K562 (cell line): ENCODE data around the gene CDYL. TPM values are rescaled to one million over a fixed set of nuclear protein-coding genes. Genes with fewer than 3 reads are reported as not detected.

Experiments
- ATAC-seq: fragments of 200-7000 bp; cut with Tn5 transposase; 3 replicates; pipeline ENCODE4 v1.9.1; 2020; ENCODE audit warnings: moderate library complexity
- BruUV-seq: library from RNA; stranded (reverse); fragments of 400-500 nt; replicated peaks from 2 replicates; lab custom pipeline; 2021; lab: Mats Ljungman, UMichigan
- CTCF ChIA-PET: fragments of 300-600 bp; formaldehyde crosslinking; extraction: SDS; loops from one replicate; lab custom pipeline; 2021; ENCODE audit warnings: low intra/inter-chr PET ratio; lab: Yijun Ruan, JAX
- POLR2A ChIA-PET: fragments of 300-600, 350-650 bp; sonication (Branson Sonifier 250); formaldehyde crosslinking; extraction: SDS; loops from one replicate; lab custom pipeline; 2021; ENCODE audit warnings: antibody characterized with exemption, inconsistent platforms; lab: Yijun Ruan, JAX
- DNase-seq, 4 experiments: peaks; one replicate each; pipeline versions ENCODE4 v3.0.0 to v3.0.0-alpha.2; 2011 to 2018; ENCODE audit warnings: low spot score in 3 of 4, mixed read lengths in 3 of 4; ENCODE audit errors: extremely low read depth in 1 of 4
- FAIRE-seq: peaks from 2 replicates; lab custom pipeline; 2011; peaks lifted over from hg19 to GRCh38; lab: Jason Lieb, UNC
- H2AFZ ChIP-seq: 2 replicates; pipeline ENCODE4 v1.6.0; 2011; ENCODE audit warnings: low read depth, low read length, control low read depth, inconsistent platforms
- H3K27ac ChIP-seq: fragments of 200-600 bp; 3 replicates; pipeline ENCODE4 v1.8.0; 2011; ENCODE audit warnings: low read depth, mild to moderate bottlenecking, control low read depth, inconsistent platforms, low read length, moderate library complexity, mixed read lengths; ENCODE audit errors: extremely low read depth
- H3K27me3 ChIP-seq, 2 experiments: fragments of 300-600 bp in 1 of 2; 2 replicates in 1 of 2; 3 replicates in 1 of 2; pipeline versions ENCODE4 v1.6.0 to v1.8.0; 2011; ENCODE audit warnings: inconsistent platforms in 2 of 2, low read length in 2 of 2, mild to moderate bottlenecking in 1 of 2, mixed read lengths in 1 of 2, moderate library complexity in 1 of 2; ENCODE audit not compliant: control insufficient read depth in 2 of 2, insufficient read depth in 2 of 2
- H3K36me3 ChIP-seq: fragments of 300-600 bp; 3 replicates; pipeline ENCODE4 v1.8.0; 2011; ENCODE audit warnings: mild to moderate bottlenecking, low read length, inconsistent platforms; ENCODE audit not compliant: control insufficient read depth, insufficient read depth
- H3K4me1 ChIP-seq, 2 experiments: fragments of 200-600 bp in 1 of 2; replicated peaks in 1 of 2; 2 replicates in 1 of 2; 3 replicates in 1 of 2; pipeline versions ENCODE4 v1.5.1 to v1.8.0; 2011; ENCODE audit warnings: inconsistent platforms in 2 of 2, low read length in 2 of 2, mild to moderate bottlenecking in 1 of 2, mixed read lengths in 1 of 2, moderate library complexity in 1 of 2; ENCODE audit not compliant: control insufficient read depth in 2 of 2, insufficient read depth in 2 of 2
- H3K4me2 ChIP-seq: 2 replicates; pipeline ENCODE4 v1.6.1; 2011; ENCODE audit warnings: low read length, control low read depth, inconsistent platforms, mixed read lengths; ENCODE audit not compliant: insufficient read depth
- H3K4me3 ChIP-seq: fragments of 200-600 bp; sonication (generic), shearing (Covaris generic); 2 replicates; pipeline ENCODE4 v1.5.1; 2016; ENCODE audit warnings: control low read depth, inconsistent platforms
- H3K79me2 ChIP-seq: fragments of 200-600 bp; 3 replicates; pipeline ENCODE4 v1.8.0; 2011; ENCODE audit warnings: low read length, inconsistent platforms; ENCODE audit not compliant: control insufficient read depth, insufficient read depth
- H3K9ac ChIP-seq, 2 experiments: 2 replicates each; pipeline versions ENCODE4 v1.6.0 to v1.6.1; 2011; ENCODE audit warnings: low read depth in 2 of 2, low read length in 2 of 2, control low read depth in 1 of 2, inconsistent platforms in 1 of 2, mild to moderate bottlenecking in 1 of 2, mixed read lengths in 1 of 2; ENCODE audit not compliant: insufficient read depth in 1 of 2
- H3K9me1 ChIP-seq: one replicate; pipeline ENCODE4 v1.6.0; 2011; ENCODE audit warnings: inconsistent platforms, mild to moderate bottlenecking, low read length, moderate library complexity; ENCODE audit not compliant: control insufficient read depth, insufficient read depth
- H3K9me3 ChIP-seq: replicated peaks from 2 replicates; pipeline ENCODE4 v1.5.1; 2011; ENCODE audit warnings: low read depth, low read length, inconsistent platforms; ENCODE audit not compliant: control insufficient read depth, insufficient read depth
- H4K20me1 ChIP-seq: replicated peaks from 2 replicates; pipeline ENCODE4 v1.6.1; 2011; ENCODE audit warnings: low read length, inconsistent platforms, mixed read lengths; ENCODE audit not compliant: control insufficient read depth, insufficient read depth
- ATF1 ChIP-seq, 2 experiments: fragments of 450-650 bp in 1 of 2; IDR thresholded peaks; 2 replicates each; pipeline ENCODE4 v1.6.1; 2016; ENCODE audit warnings: missing compliant biosample characterization in 1 of 2, missing genetic modification characterization in 1 of 2
- ATF4 ChIP-seq: fragments of 450-650 bp; formaldehyde crosslinking; IDR thresholded peaks from 2 replicates; pipeline ENCODE4 v1.4.0; 2022; ENCODE audit warnings: mild to moderate bottlenecking, moderate library complexity
- BACH1 ChIP-seq: fragments of 200-800 bp; sonication (Bioruptor generic); IDR thresholded peaks from 2 replicates; pipeline ENCODE4 v1.6.1; 2016; ENCODE audit warnings: missing genetic modification characterization, missing compliant biosample characterization
- CC2D1A ChIP-seq: fragments of 450-650 bp; IDR thresholded peaks from 2 replicates; pipeline ENCODE4 v1.6.1; 2017; ENCODE audit warnings: mild to moderate bottlenecking
- FOS ChIP-seq: IDR thresholded peaks from 3 replicates; pipeline ENCODE4 v1.6.1; 2011; ENCODE audit not compliant: insufficient read length; ENCODE audit errors: extremely low read depth
- HDAC1 ChIP-seq, 2 experiments: fragments of 450-650 bp; IDR thresholded peaks; 2 replicates each; pipeline ENCODE4 v1.6.1; 2016 to 2017; ENCODE audit warnings: inconsistent platforms in 1 of 2, mild to moderate bottlenecking in 1 of 2, moderate library complexity in 1 of 2
- HNRNPUL1 ChIP-seq: fragments of 200-400 bp; formaldehyde crosslinking; IDR thresholded peaks from 2 replicates; pipeline ENCODE4 v1.6.1; 2017; ENCODE audit warnings: low read length
- KDM1A ChIP-seq, 2 experiments: fragments of 450-650 bp; IDR thresholded peaks; 2 replicates each; pipeline ENCODE4 v1.6.1; 2016; ENCODE audit warnings: mild to moderate bottlenecking in 2 of 2
- MEF2D ChIP-seq: conservative IDR thresholded peaks from 2 replicates; pipeline ENCODE4 v1.6.1; 2016; ENCODE audit warnings: low read depth, missing genetic modification characterization, missing compliant biosample characterization
- MTA2 ChIP-seq: fragments of 450-650 bp; IDR thresholded peaks from 2 replicates; pipeline ENCODE4 v1.6.1; 2016; ENCODE audit warnings: low read depth
- NKRF ChIP-seq: fragments of 450-650 bp; IDR thresholded peaks from 2 replicates; pipeline ENCODE4 v1.6.1; 2016; ENCODE audit warnings: borderline replicate concordance
- PHF21A ChIP-seq: fragments of 450-650 bp; IDR thresholded peaks from 2 replicates; pipeline ENCODE4 v1.6.1; 2017; ENCODE audit warnings: low read depth, borderline replicate concordance
- PPARD ChIP-seq: fragments of 250-450 bp; sonication (Bioruptor Pico); IDR thresholded peaks from 2 replicates; pipeline ENCODE4 v1.8.0; 2022; ENCODE audit warnings: inconsistent platforms, mild to moderate bottlenecking, moderate library complexity
- TEAD4 ChIP-seq, 2 experiments: sonication (generic) in 1 of 2; formaldehyde crosslinking in 1 of 2; IDR thresholded peaks; 2 replicates each; pipeline versions ENCODE4 v1.6.1 to v1.8.0; 2012 to 2022; ENCODE audit warnings: borderline replicate concordance in 1 of 2, inconsistent platforms in 1 of 2, low read length in 1 of 2, mild to moderate bottlenecking in 1 of 2, missing genetic modification reagents in 1 of 2
- TSC22D4 ChIP-seq: fragments of 450-650 bp; IDR thresholded peaks from 2 replicates; pipeline ENCODE4 v1.6.1; 2016; ENCODE audit warnings: missing genetic modification characterization, missing biosample characterization, control low read depth
- ZNF197 ChIP-seq: fragments of 200-800 bp; sonication (Bioruptor generic); IDR thresholded peaks from 2 replicates; pipeline ENCODE4 v1.6.1; 2016; ENCODE audit warnings: low read depth, missing genetic modification characterization, missing compliant biosample characterization
- ZNF507 ChIP-seq: conservative IDR thresholded peaks from 2 replicates; pipeline ENCODE4 v1.6.1; 2017; ENCODE audit warnings: missing genetic modification characterization, missing compliant biosample characterization
- ZNF785 ChIP-seq: fragments of 250-450 bp; sonication (Bioruptor Pico); IDR thresholded peaks from 2 replicates; pipeline ENCODE4 v1.4.0; 2020; ENCODE audit warnings: mild to moderate bottlenecking
- WGBS: fragments of 100-300 bp; shearing (Covaris generic); methylation state at CpG from one replicate; pipeline ENCODE4 v1.1.6; 2016; ENCODE audit warnings: low coverage, mixed read lengths; ENCODE audit not compliant: insufficient coverage; ENCODE audit errors: missing lambda C conversion rate; 5-methylcytosine and 5-hydroxymethylcytosine counted together
- in situ Hi-C: fragments of 300-500 bp; cut with MboI; formaldehyde crosslinking; loops from 4 replicates; pipeline ENCODE4 v1.15.0; 2018; ENCODE audit warnings: inconsistent platforms, mixed read lengths
- intact Hi-C: fragments of 100-400 bp; cut with micrococcal nuclease; formaldehyde crosslinking; loops from 2 replicates; pipeline ENCODE4 v1.14.2; 2022
- polyA plus RNA-seq, 8 experiments: library from polyadenylated mRNA; depleted of rRNA in 4 of 8; stranded (reverse) in 5 of 8; unstranded in 3 of 8; fragments of >200 nt; fragmentation: Nextera tagmentation in 2 of 8; fragmentation: Illumina TruSeq in 1 of 8; extraction: Ambion mirVana in 2 of 8; extraction: Trizol in 1 of 8; gene quantifications; 2 replicates each; pipeline versions ENCODE4 v1.2.1 to v1.2.3, GENCODE V29; 2011 to 2014; ENCODE audit warnings: inconsistent platforms in 1 of 8, missing spikeins in 1 of 8
- total RNA-seq, 7 experiments: library from RNA; depleted of rRNA in 6 of 7; stranded (reverse); fragments of >200 nt in 6 of 7; fragmentation: Illumina TruSeq in 2 of 7; extraction: Trizol in 2 of 7; gene quantifications; 2 replicates each; pipeline versions ENCODE4 v1.2.1 to v1.2.3, GENCODE V29; 2011 to 2021; ENCODE audit warnings: low replicate concordance in 1 of 7

CDYL gene
- total and polyA plus RNA-seq, 9 of the 15 experiments (the other 6 are each of a cell fraction or from before 2014, with no cell fraction given): 8.1 to 45.8 (median 40.8) TPM

- TF ChIP-seq TEAD4 (IDR thresholded peaks at IDR 0.05; ENCODE audit: low read length) (no peak), TEAD4 (CRISPR knock-in tag; IDR thresholded peaks at IDR 0.05; ENCODE audit: borderline replicate concordance) (no peak), NKRF (no peak)
- TF ChIP-seq, all 486 proteins: peak for 0
Measured at GRCh38 chr6:4940416-4940815, 164.2 kb downstream of the CDYL start (continued).

- in situ Hi-C loops (no loop called here), intact Hi-C loops (loop anchor here (5.0 kb wide), 1 partner anchor 90 kb away; no protein-coding TSS in a partner anchor)
- H3K4me1 ChIP-seq: peaks cover 15 to 21% of the 10 kb centered on the region in 2 experiments
- FAIRE-seq (peak; percentile 94), DNase-seq (peak; percentile 82 to 92 (median 88)), ATAC-seq (peak; percentile 94)
- peaks cover 28% of the 10 kb centered on the region for H3K36me3 ChIP-seq
- no peaks in the 10 kb centered on the region for H3K27me3 ChIP-seq
- H3K4me2 ChIP-seq: 0 out of 2 replicates have a peak overlapping the region, but pooled peaks have one; percentile 7
- POLR2A ChIA-PET: interaction anchor here (0.5 to 1.3 kb wide), 11 partner anchors 10 to 404 kb away, joined by 3 to 4 read pairs (median 3); no protein-coding TSS in a partner anchor
- peaks cover 7% of the 10 kb centered on the region; the same call in 1 of the 3 replicates for H3K79me2 ChIP-seq
- no peak overlapping the region for H3K9ac ChIP-seq
- H3K9me3 ChIP-seq: no peaks in the 10 kb centered on the region
- no TSS peak for BruUV-seq
- H3K9me1 ChIP-seq: peaks cover 13% of the 10 kb centered on the region
- CTCF ChIA-PET: no interaction called here
- peak overlapping the region; percentile 64; the same call in 2 of the 3 replicates for H3K27ac ChIP-seq
- 3% methylated on average over 6 of the region's 6 CpGs for WGBS
- H2AFZ ChIP-seq: no peak overlapping the region
- peaks cover 47% of the 10 kb centered on the region for H4K20me1 ChIP-seq
- H3K4me3 ChIP-seq: no peak overlapping the region
- TF ChIP-seq PHF21A (peak; percentile 72; the same call in 1 of the 2 replicates), BACH1 (tag) (peak; percentile 99), ATF1 (CRISPR knock-in tag; IDR thresholded peaks at IDR 0.05) (no peak), ATF1 (tag; IDR thresholded peaks at IDR 0.05) (peak; percentile 69; the same call in 1 of the 2 replicates), HNRNPUL1 (no peak), TSC22D4 (tag) (no peak), FOS (peak; percentile 81), CC2D1A (0 out of 2 replicates have a peak, but pooled peaks have one; percentile 45), ATF4 (CRISPR knock-in tag) (no peak), MTA2 (peak; percentile 87), ZNF507 (tag) (no peak), KDM1A (IDR thresholded peaks at IDR 0.05) (peak; percentile 96), HDAC1 (IDR thresholded peaks at IDR 0.05) (peak; percentile 82 to 89), ZNF197 (CRISPR knock-in tag) (peak; percentile 70; the same call in 1 of the 2 replicates), MEF2D (tag) (no peak), ZNF785 (no peak), PPARD (CRISPR knock-in tag) (no peak)
Measured at GRCh38 chr6:4941782-4942672, 165.8 kb downstream of the CDYL start.
